Type B pancreatic cell (in vitro differentiated cells): ENCODE data around the gene HM13. TPM values are rescaled to one million over a fixed set of nuclear protein-coding genes. Genes with fewer than 3 reads are reported as not detected.
"Not testable (repeated sequence)": the region's sequence is repeated elsewhere in the genome, so short reads cannot be mapped to it uniquely, and the experiment has no call there.

ENCODE experiments used
- DNase-seq: peaks from one replicate; pipeline ENCODE4 v3.0.0; 2021; ENCODE audit warnings: mixed read lengths; ENCODE audit not compliant: unreplicated experiment; ENCODE audit errors: extremely low spot score
- H3K27ac Mint-ChIP-seq: 2 replicates; pipeline ENCODE4 v1.8.0; 2021; ENCODE audit warnings: mild to moderate bottlenecking, mixed read lengths
- H3K27me3 Mint-ChIP-seq: 2 replicates; pipeline ENCODE4 v1.8.0; 2021; ENCODE audit warnings: mixed read lengths
- H3K36me3 Mint-ChIP-seq: 2 replicates; pipeline ENCODE4 v1.8.0; 2021; ENCODE audit warnings: mixed read lengths
- H3K4me1 Mint-ChIP-seq: one replicate; pipeline ENCODE4 v1.8.0; 2021; ENCODE audit warnings: mixed read lengths; ENCODE audit not compliant: unreplicated experiment
- H3K4me3 Mint-ChIP-seq: 2 replicates; pipeline ENCODE4 v1.8.0; 2021; ENCODE audit warnings: mild to moderate bottlenecking, mixed read lengths
- H3K9me3 Mint-ChIP-seq: 2 replicates; pipeline ENCODE4 v1.8.0; 2021; ENCODE audit warnings: mixed read lengths
- total RNA-seq: library from RNA; stranded (reverse); gene quantifications from 2 replicates; pipeline ENCODE4 v1.2.1, GENCODE V29; 2021; ENCODE audit warnings: low replicate concordance
- TF ChIP-seq, protein P1 (sequence below): fragments of 200-600 bp; sonication (generic); conservative IDR thresholded peaks from 2 replicates; pipeline ENCODE4 v1.5.0; 2021; ENCODE audit warnings: antibody characterized with exemption, mild to moderate bottlenecking

HM13 gene
- total RNA-seq, 1 donor from 2014 or later, result 246 TPM

DNA sequence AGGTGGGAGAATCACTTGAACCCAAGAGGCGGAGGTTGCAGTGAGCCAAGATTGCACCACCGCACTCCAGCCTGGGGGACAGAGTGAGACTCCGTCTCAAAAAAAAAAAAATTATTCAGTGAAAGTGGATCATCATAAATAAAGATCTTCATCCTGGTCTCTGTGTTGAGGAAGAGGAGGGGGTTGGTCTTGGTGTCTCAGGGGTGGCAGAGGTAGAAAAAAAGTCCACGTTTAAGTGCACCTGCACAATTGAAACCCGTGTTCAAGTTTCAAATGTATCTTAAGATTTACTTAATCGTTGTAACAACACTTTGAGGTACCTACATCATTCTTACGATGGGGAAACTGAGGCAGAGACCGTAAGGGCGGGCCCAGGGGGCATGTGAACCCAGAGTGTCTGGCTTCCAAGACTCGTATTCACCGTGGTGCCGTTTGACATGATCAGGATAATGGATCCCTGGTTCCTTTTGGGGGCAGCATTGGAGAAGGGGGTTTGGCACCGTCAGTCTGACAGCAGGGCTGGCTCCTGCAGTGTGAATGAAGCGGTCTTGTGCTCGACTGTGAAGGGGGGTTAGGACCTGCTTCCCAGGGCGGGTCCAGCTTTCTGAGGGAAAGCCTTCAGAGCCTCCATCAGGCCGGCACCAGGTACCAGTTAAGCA lies 57.9 kb downstream of the HM13 start:
- Mint-ChIP-seq H3K27me3 (no peaks in the 10 kb centered on the region), H3K36me3 (peaks cover 8% of the 10 kb centered on the region), H3K4me3 (peak overlapping the region; percentile 88), H3K4me1 (peaks cover 61% of the 10 kb centered on the region), H3K27ac (peak overlapping the region; percentile 92), H3K9me3 (no peaks in the 10 kb centered on the region)
- TF ChIP-seq, protein P1, sequence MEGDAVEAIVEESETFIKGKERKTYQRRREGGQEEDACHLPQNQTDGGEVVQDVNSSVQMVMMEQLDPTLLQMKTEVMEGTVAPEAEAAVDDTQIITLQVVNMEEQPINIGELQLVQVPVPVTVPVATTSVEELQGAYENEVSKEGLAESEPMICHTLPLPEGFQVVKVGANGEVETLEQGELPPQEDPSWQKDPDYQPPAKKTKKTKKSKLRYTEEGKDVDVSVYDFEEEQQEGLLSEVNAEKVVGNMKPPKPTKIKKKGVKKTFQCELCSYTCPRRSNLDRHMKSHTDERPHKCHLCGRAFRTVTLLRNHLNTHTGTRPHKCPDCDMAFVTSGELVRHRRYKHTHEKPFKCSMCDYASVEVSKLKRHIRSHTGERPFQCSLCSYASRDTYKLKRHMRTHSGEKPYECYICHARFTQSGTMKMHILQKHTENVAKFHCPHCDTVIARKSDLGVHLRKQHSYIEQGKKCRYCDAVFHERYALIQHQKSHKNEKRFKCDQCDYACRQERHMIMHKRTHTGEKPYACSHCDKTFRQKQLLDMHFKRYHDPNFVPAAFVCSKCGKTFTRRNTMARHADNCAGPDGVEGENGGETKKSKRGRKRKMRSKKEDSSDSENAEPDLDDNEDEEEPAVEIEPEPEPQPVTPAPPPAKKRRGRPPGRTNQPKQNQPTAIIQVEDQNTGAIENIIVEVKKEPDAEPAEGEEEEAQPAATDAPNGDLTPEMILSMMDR, result no peak
- DNase-seq, result no peak

DNA sequence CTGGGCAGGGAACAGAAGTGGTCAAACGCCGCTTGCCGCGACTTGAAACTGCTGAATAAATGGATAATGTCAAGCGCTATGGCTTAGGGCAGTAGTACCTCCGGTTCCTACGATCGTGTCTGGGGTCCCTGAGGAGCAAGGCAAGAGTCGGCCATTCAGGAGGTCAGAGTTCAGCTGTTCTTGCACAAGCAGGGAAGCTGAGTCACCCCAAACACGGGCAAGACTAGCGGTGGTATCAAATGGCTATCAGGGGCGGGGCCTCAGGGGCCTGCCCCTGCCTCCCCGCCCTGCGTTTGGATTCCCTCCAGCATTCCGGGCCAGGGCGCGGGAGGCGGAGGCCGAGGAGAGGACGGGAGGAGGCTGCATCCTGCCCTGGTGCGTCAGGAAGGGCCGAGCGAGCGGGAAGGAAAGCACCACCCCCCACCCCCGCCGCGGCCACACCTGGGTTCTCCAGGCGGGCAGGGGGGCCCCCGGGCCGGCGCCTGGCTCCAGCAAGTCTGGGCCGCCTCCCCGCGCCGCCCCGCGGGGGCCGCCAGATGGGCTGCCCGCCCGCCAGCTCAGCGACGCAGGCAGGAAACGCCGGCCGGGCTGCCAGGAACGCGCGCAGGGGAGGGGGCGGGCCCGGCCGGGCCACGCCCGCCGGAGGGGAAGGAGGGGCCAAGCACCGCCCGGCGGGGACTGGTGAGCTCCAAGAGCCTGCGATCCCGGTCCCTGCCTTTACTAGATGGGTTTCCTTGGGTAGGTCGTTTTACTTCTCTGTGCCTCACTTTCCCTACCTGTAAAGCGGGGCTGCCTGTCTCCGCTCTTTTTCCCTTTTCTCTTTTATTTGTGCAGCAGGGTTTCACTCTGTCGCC lies 58.7 kb downstream of the HM13 start:
- DNase-seq, result peak; percentile 99
- Mint-ChIP-seq H3K9me3 (no peaks in the 10 kb centered on the region), H3K4me1 (peaks cover 61% of the 10 kb centered on the region), H3K27ac (peak overlapping the region; percentile 96), H3K4me3 (peak overlapping the region; percentile 88), H3K27me3 (no peaks in the 10 kb centered on the region), H3K36me3 (peaks cover 12% of the 10 kb centered on the region)
- TF ChIP-seq, protein P1, result peak; percentile 33

DNA sequence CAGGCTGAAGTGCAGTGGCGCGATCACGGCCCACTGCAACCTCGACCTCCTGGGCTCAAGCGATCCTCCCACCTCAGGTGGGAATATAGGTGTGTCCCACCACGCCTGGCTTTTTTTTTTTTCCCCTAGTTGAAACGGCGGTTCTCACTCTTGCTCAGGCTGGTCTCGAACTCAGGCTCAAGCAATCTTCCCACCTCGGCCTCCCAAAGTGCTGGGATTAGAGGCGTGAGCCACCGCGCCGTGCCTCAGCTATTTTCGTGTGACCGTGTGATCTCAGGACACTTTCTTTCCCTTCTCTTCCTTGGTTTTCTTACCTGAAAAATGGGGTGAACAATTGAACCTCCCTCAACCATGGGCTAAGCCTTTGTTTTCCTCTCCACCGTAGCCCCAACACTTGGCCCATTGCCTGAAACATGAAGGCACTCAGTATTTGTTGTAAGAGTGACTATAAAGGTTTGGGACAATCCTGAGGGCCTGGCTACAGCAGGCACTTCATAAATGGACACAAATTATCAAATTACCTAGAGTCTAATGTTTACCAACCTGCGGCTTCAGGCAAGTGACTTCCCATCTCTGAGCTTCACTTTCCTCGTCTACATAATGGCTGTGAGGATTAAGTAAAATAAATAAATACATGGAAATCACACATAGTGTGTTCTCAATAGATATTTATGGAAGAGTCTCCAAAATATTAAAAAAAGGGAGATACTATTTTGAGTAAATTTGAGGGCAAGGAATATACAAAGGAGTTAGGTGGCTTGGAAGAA lies 59.5 kb downstream of the HM13 start:
- peak overlapping the region; percentile 85 for H3K4me3 Mint-ChIP-seq
- no peak for DNase-seq
- H3K9me3 Mint-ChIP-seq, result no peaks in the 10 kb centered on the region
- peaks cover 55% of the 10 kb centered on the region for H3K4me1 Mint-ChIP-seq
- H3K27me3 Mint-ChIP-seq, result no peaks in the 10 kb centered on the region
- H3K36me3 Mint-ChIP-seq, result peaks cover 8% of the 10 kb centered on the region
- H3K27ac Mint-ChIP-seq, result peak overlapping the region; percentile 96
- TF ChIP-seq, protein P1, result no peak

DNA sequence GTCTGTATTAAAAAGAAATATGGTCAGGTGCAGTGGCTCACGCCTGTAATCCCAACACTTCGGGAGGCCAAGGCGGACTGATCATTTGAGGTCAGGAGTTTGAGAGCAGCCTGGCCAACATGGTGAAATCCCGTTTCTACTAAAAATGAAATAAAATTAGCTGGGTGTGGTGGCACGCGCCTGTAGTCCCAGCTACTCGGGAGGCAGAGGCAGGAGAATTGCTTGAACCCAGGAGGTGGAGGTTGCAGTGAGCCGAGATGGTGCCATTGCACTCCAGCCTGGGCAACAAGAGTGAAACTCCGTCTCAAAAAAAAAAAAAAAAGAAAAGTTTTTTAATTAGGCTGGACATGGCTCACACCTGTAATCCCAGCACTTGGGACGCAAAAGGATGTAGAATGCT lies 60.7 kb downstream of the HM13 start:
- not testable (repeated sequence) for H3K27ac Mint-ChIP-seq, H3K9me3 Mint-ChIP-seq, DNase-seq, H3K27me3 Mint-ChIP-seq, H3K4me3 Mint-ChIP-seq
- Mint-ChIP-seq H3K4me1 (peaks cover 47% of the 10 kb centered on the region), H3K36me3 (peaks cover 12% of the 10 kb centered on the region)

DNA sequence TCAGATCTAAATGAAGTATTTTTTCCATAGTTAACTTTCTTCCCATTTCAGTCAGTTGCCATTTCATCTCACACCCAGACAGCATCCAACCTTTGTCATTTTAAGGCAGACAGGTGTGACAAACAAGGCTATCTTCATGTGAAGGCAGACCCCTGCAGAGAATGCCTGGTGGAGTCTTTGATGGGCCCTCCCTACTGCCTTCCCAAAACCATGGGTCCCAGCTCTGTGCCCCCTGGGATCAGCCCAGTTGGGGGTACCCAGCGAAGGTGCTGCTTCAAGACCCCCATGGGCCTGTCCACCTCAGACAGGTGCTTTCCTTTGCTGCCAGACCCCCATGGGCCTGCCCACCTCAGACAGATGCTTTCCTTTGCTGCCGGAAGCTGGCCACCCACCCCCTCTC lies 62.5 kb downstream of the HM13 start:
- TF ChIP-seq, protein P1, result no peak
- no peaks in the 10 kb centered on the region for H3K9me3 Mint-ChIP-seq
- H3K27me3 Mint-ChIP-seq, result no peaks in the 10 kb centered on the region
- peaks cover 12% of the 10 kb centered on the region for H3K36me3 Mint-ChIP-seq
- no peak for DNase-seq
- peak overlapping the region; percentile 81 for H3K27ac Mint-ChIP-seq
- H3K4me1 Mint-ChIP-seq, result peaks cover 53% of the 10 kb centered on the region
- H3K4me3 Mint-ChIP-seq, result no peak overlapping the region
